ENCODE data around the gene PLEKHG3. TPM values are rescaled to one million over a fixed set of nuclear protein-coding genes. Genes with fewer than 3 reads are reported as not detected.

The PLEKHG3 gene
- polyA plus RNA-seq, 3 donors, result 89.0 to 107 (median 95.4) TPM

- DNase-seq (ENCODE audit: extremely low read depth in 1 of 11, low read depth in 9 of 11, low spot score in 4 of 11), result no peak
Measured at GRCh38 chr14:64720131-64720576, 15.9 kb downstream of the PLEKHG3 start.

DNA sequence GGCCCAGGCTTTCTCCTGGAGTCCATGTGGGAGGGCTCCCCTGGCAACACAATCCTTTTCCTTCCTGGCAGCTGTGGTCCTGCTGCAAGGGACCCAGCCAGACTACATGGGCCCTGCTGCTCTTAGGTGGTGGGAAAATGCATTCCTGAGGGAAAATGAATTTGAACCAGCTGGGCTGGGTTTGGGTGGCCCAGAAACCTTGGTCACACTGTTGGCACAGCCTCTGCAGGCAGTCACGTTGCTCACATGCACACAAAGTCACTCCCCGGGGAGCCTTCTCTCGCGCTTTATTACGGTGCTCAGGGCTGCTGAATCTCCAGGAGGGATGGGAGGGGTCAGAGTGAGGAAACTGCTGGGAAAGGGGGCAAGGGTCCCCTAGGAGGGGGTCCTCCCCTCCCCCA is 17.2 kb downstream of the PLEKHG3 start:
- no peak for DNase-seq (ENCODE audit: extremely low read depth in 1 of 11, low read depth in 9 of 11, low spot score in 4 of 11)

DNA sequence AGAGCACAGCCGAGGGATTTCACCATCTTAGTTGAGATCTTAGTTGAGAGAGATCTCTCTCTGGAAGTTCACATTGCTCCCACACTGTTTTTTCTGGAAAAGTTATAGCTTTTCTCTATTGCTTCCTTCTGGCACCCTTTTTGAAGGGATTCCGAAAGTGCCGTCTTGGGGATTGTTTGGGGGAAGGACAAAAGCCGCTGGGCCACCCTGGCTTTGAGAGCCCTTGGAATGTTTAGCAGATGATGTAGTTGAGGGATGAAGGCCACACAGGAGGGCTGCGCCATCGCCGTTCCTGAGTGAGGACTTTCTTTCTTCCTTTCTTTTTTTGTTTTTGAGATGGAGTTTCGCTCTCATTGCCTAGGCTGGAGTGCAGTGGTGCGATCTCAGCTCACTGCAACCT is 17.7 kb downstream of the PLEKHG3 start:
- DNase-seq (ENCODE audit: extremely low read depth in 1 of 11, low read depth in 9 of 11, low spot score in 4 of 11), result no peak

DNA sequence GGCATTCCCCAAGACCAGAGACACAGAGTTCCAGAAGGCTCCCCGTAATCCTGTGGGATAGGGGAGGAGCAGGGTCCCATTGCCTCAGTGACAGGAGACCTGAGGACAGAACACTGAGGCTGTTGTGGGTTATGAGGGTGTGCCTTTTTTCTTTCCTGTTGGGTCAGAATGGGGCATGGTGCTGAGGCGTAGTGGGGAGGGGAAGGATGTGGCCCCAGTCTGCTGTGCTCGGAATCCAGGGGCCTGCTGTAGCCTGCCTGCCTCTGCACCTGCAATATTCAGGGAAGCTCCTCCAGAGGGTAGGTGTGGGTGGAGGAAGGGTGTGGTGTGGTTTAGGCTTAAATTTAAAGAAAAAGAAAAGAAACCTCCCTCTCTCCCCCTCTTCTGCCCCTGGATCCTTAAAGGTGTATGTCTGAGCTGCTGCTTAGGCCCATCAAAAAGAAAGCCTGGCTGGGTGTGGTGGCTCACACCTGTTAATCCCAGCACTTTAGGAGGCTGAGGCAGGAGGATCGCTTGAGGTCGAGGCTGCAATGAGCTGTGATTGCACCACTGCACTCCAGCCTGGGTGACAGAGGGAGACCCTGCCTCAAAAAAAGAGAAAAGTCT is 18.7 kb downstream of the PLEKHG3 start:
- no peak for DNase-seq (ENCODE audit: extremely low read depth in 1 of 11, low read depth in 9 of 11, low spot score in 4 of 11)

DNA sequence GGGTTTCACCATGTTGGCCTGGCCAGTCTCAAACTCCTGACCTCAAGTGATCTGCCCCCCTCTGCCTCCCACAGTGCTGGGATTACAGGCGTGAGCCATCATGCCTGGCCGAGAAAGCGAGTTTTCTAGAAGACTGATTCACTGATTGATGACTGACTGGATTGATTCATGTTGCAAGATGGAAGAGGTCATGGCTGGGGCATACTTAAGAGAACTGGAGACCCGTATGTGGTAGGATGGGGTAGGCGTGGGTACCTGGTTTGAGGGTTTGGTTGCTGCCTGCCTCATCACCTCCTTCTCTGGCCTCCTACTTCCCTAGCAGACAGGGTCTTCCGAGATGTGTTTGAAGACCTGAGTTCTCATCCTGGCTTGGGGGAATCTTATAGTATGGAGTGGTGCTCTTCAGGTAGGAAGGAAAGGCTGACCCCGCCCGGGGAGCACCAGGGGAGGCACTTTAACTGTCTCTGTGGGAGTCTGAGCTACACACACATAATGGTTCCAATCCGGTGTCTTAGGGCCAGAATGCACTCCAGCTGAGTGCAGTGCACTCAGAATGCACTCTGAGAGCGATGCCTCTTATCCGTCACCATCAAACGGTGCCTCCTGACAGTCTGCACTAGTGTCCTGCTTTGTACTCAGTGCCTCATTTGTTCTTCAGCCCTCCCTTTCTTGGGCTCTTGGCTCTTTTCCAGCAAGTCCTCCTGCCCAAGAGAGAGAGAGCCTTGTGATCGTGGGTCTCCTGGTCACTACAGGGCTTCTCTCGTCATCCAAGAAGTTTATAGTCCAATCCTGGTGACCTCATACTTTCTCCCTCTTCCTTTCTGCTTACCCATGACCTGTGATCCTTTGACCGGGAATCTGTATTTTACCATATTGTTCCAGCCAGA is 19.7 kb downstream of the PLEKHG3 start:
- no peak for DNase-seq (ENCODE audit: extremely low read depth in 1 of 11, low read depth in 9 of 11, low spot score in 4 of 11)

- DNase-seq (ENCODE audit: extremely low read depth in 1 of 11, low read depth in 9 of 11, low spot score in 4 of 11), result no peak
Measured at GRCh38 chr14:64724578-64724930, 20.3 kb downstream of the PLEKHG3 start.

DNA sequence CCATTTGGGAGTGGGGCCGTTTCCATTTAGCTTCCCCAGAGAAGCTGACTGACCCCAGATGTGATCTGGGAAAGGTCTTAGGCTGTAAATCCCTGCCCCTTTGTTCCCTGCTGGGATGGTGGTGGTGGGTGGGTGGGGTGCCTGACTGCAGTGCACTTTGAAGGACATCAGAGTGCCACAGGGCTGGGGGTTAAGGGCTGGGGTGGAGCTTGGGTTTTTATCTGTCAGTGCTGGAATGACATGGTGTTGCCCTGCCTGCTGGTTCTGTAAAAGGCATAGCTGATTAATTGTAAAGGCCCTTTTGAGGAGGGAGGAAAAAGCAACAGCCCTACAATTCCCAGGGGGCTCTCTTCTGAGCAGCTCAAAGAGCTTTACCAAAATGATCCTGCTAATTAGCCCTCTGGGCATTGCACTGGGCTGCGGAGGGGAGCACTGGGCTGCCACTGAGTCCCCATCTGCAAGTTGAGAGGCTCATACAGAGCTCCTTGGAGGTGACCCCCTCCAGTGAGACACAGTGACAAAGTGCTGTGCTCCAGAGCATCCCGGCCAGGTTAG is 21.1 kb downstream of the PLEKHG3 start:
- DNase-seq (ENCODE audit: extremely low read depth in 1 of 11, low read depth in 9 of 11, low spot score in 4 of 11), result no peak

DNA sequence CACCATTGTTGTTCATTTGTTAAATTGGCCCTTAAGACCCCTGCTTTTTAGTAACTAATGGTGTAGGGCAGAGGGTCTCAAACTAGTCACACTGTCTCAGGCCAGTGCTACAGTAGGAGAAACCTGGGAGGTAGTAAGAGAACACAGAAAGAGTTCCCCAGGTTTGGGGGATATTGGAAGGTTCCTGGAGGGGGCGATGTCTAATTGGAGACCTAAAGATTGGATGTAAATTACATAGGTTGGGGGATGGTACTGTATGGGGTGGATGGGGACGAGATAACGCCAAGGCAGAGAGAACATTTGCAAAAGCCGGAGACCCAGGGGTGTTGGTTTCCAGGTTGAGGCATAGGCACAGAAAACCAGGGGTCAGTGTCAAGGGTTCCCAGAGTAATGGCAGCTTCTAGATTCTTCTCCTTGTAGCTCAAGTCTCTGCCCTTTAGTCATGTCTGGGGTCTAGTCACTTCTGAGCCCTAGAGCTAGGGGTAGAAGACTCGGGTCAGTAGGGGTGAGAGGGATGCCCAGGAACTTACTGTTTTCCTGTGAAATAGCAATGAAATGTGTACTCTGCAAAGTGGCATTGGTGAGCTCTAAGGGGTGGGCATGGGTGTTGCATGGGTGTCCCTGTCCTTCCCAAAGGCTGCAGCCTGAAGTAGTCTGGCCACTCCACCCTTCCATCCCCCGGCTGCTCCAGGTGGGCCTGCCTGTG is 21.8 kb downstream of the PLEKHG3 start:
- no peak for DNase-seq (ENCODE audit: extremely low read depth in 1 of 11, low read depth in 9 of 11, low spot score in 4 of 11)

- no peak for DNase-seq (ENCODE audit: extremely low read depth in 1 of 11, low read depth in 9 of 11, low spot score in 4 of 11)
Measured at GRCh38 chr14:64726585-64726890, 22.3 kb downstream of the PLEKHG3 start.

DNA sequence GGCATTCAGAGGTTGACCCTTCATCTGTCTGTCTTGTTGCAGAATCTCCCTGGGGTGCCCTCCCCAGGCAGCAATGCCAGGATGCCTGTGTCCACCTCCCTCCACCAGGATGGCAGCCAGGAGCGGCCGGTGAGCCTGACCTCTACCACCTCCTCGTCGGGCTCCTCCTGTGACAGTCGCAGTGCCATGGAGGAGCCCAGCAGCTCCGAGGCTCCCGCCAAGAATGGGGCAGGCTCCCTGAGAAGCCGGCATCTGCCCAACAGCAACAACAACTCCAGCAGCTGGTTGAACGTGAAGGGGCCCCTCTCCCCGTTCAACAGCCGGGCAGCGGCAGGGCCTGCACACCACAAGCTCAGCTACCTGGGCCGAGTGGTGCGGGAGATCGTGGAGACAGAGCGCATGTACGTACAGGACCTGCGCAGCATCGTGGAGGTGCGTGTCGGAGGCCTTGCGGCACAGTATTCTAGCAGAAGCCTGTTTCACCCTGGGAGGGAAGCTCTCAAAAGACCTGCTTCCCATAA is 23.4 kb downstream of the PLEKHG3 start:
- no peak for DNase-seq (ENCODE audit: extremely low read depth in 1 of 11, low read depth in 9 of 11, low spot score in 4 of 11)

- DNase-seq (ENCODE audit: extremely low read depth in 1 of 11, low read depth in 9 of 11, low spot score in 4 of 11), result no peak
Measured at GRCh38 chr14:64728106-64728505, 23.9 kb downstream of the PLEKHG3 start.

- no peak for DNase-seq (ENCODE audit: extremely low read depth in 1 of 11, low read depth in 9 of 11, low spot score in 4 of 11)
Measured at GRCh38 chr14:64728856-64729255, 24.6 kb downstream of the PLEKHG3 start.

DNA sequence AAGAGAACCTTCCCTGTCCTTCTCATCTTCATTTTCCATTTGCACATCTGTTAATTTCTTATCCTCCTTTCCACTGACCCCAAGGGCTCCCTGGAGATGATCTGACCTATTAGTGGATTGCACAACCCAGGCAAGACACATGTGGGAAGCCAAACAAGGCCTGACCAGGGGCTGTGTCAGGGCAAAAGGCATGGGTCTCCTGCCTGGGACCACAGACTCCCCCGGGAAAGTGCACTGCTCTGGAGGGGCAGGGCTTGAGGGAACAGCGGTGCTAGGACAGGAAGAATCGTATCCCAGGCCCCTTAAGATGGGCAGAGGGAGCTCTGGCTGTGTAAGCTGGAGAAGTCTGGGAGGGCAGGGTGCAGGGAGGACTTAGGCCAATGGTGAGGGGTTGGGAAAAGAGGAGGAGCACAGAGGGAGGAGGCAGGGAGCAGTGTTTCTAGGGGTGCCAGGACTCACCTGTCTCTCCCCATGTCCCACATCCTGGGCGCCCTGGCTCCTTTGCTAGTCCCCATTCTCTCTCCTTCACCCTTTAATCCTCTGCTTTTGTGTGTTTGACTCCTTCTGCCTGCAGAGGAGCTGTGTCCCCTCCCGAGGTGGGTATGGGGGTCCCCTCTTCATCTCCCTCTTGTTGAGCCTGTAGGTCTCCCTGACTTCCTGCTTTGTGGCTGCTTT is 25.3 kb downstream of the PLEKHG3 start:
- DNase-seq (ENCODE audit: extremely low read depth in 1 of 11, low read depth in 9 of 11, low spot score in 4 of 11), result no peak

- DNase-seq (ENCODE audit: extremely low read depth in 1 of 11, low read depth in 9 of 11, low spot score in 4 of 11), result no peak
Measured at GRCh38 chr14:64730061-64730440, 25.8 kb downstream of the PLEKHG3 start.

- DNase-seq (ENCODE audit: extremely low read depth in 1 of 11, low read depth in 9 of 11, low spot score in 4 of 11), result no peak
Measured at GRCh38 chr14:64730681-64731080, 26.5 kb downstream of the PLEKHG3 start.

DNA sequence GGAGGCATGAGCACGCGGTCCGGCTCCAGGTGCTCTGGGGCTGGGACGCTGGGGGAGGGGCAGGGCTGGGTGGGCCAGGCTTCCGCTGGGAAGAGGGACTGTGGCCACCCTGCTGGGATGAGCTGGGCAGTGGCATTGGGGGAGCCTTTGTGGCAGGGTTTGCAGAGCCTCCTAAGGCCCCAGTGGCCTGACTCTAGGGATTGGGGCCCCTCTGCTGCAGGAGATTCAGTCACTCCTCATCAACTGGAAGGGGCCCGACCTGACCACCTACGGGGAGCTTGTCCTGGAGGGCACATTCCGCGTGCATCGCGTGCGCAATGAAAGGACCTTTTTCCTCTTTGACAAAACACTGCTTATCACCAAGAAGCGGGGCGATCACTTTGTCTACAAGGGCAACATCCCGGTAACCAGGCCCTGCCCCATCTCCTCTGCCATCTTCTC is 26.9 kb downstream of the PLEKHG3 start:
- no peak for DNase-seq (ENCODE audit: extremely low read depth in 1 of 11, low read depth in 9 of 11, low spot score in 4 of 11)

GRCh38 chr14:64732066-64732465 is 27.8 kb downstream of the PLEKHG3 start:
- no peak for DNase-seq (ENCODE audit: extremely low read depth in 1 of 11, low read depth in 9 of 11, low spot score in 4 of 11)

- DNase-seq (ENCODE audit: extremely low read depth in 1 of 11, low read depth in 9 of 11, low spot score in 4 of 11), result no peak
Measured at GRCh38 chr14:64732536-64733120, 28.4 kb downstream of the PLEKHG3 start.

- no peak for DNase-seq (ENCODE audit: extremely low read depth in 1 of 11, low read depth in 9 of 11, low spot score in 4 of 11)
Measured at GRCh38 chr14:64733321-64733720, 29.1 kb downstream of the PLEKHG3 start.

Data from renal cortex interstitium (tissue), 11 donors.